ENCODE data around the gene LIPT1.
"Not testable (repeated sequence)": the region's sequence is repeated elsewhere in the genome, so short reads cannot be mapped to it uniquely, and the experiment has no call there.

Gene LIPT1

GRCh38 chr2:99154643-99155536 is at the start of gene LIPT1, which contains the start of gene TSGA10:
Gene LIPT1, plus strand, starts transcription at chr2:99154967. Its CDS starts 6,991 bp downstream, at chr2:99161958.
Gene TSGA10, minus strand, starts transcription at chr2:99154942. Its CDS starts 45,503 bp downstream, at chr2:99109439.
- peak; percentile 96 for DNase-seq (ENCODE audit: low spot score)

GRCh38 chr2:99106913-99107312 is 47.9 kb upstream of the LIPT1 start:
- no peak for DNase-seq (ENCODE audit: low spot score)

GRCh38 chr2:99111236-99111635 is 43.5 kb upstream of the LIPT1 start:
- DNase-seq (ENCODE audit: low spot score): no peak

- no peak for DNase-seq (ENCODE audit: low spot score)
Observed at GRCh38 chr2:99111945-99112344, 42.8 kb upstream of the LIPT1 start.

GRCh38 chr2:99112617-99113016 is 42.1 kb upstream of the LIPT1 start:
- DNase-seq (ENCODE audit: low spot score): no peak

- DNase-seq (ENCODE audit: low spot score): no peak
Observed at GRCh38 chr2:99127981-99128380, 26.8 kb upstream of the LIPT1 start.

- not testable (repeated sequence) for DNase-seq (ENCODE audit: low spot score)
Observed at GRCh38 chr2:99135044-99135556, 19.7 kb upstream of the LIPT1 start.

- no peak for DNase-seq (ENCODE audit: low spot score)
Observed at GRCh38 chr2:99139003-99139402, 15.8 kb upstream of the LIPT1 start.

GRCh38 chr2:99140056-99140859 is 14.5 kb upstream of the LIPT1 start:
- DNase-seq (ENCODE audit: low spot score): no peak

- DNase-seq (ENCODE audit: low spot score): peak; percentile 33
Observed at GRCh38 chr2:99140860-99141109, 14.0 kb upstream of the LIPT1 start.

GRCh38 chr2:99141110-99142108 is 13.4 kb upstream of the LIPT1 start, which contains the start of gene C2orf15:
Gene C2orf15, plus strand, starts transcription at chr2:99141707. Its CDS starts 8,852 bp downstream, at chr2:99150559.
- peak; percentile 86 for DNase-seq (ENCODE audit: low spot score)

- no peak for DNase-seq (ENCODE audit: low spot score)
Observed at GRCh38 chr2:99150706-99151105, 4.1 kb upstream of the LIPT1 start.

GRCh38 chr2:99152199-99152895 is 2.4 kb upstream of the LIPT1 start:
- DNase-seq (ENCODE audit: low spot score): no peak

- DNase-seq (ENCODE audit: low spot score): peak; percentile 20
Observed at GRCh38 chr2:99153921-99154604, 704 bp upstream of the LIPT1 start.

GRCh38 chr2:99156891-99157290 is 2.1 kb downstream of the LIPT1 start:
- no peak for DNase-seq (ENCODE audit: low spot score)

- no peak for DNase-seq (ENCODE audit: low spot score)
Observed at GRCh38 chr2:99158599-99158998, 3.8 kb downstream of the LIPT1 start.

- no peak for DNase-seq (ENCODE audit: low spot score)
Observed at GRCh38 chr2:99159594-99159993, 4.8 kb downstream of the LIPT1 start.

- no peak for DNase-seq (ENCODE audit: low spot score)
Observed at GRCh38 chr2:99166218-99166617, 11.5 kb downstream of the LIPT1 start.

GRCh38 chr2:99169534-99169933 is 14.8 kb downstream of the LIPT1 start:
- no peak for DNase-seq (ENCODE audit: low spot score)

Data from AG08396 (cell line).